Measurements from ENCODE around the gene YY1AP1.
"Not testable (repeated sequence)": the region's sequence is repeated elsewhere in the genome, so short reads cannot be mapped to it uniquely, and the experiment has no call there.

DNA sequence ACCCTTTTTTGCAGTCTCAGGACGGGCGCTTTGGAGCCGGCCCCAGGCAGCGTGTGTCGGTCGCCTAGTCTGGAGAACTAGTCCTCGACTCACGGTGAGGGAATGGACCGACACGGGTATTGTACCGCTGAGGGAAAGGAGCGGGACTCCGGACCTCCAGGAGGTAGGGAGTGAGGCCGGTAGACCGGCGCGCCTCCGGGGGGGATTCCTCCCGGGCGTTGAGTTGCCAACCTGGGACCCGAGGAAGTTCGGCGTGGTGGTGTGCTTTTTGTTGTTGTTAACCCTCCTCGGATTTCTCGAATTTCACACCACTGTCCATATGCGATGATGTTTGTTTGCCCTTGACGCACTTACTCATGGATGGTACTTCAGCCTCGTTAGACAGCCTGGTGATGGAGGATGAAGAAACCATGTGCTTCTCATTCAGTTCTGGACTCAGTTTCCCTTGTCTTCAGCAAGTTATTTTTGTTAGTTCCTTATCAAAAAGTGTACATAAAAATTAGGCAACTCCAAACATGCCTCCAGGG lies 570 bp upstream of the YY1AP1 start, which contains the start of gene DAP3:
- TF ChIP-seq, protein P1, sequence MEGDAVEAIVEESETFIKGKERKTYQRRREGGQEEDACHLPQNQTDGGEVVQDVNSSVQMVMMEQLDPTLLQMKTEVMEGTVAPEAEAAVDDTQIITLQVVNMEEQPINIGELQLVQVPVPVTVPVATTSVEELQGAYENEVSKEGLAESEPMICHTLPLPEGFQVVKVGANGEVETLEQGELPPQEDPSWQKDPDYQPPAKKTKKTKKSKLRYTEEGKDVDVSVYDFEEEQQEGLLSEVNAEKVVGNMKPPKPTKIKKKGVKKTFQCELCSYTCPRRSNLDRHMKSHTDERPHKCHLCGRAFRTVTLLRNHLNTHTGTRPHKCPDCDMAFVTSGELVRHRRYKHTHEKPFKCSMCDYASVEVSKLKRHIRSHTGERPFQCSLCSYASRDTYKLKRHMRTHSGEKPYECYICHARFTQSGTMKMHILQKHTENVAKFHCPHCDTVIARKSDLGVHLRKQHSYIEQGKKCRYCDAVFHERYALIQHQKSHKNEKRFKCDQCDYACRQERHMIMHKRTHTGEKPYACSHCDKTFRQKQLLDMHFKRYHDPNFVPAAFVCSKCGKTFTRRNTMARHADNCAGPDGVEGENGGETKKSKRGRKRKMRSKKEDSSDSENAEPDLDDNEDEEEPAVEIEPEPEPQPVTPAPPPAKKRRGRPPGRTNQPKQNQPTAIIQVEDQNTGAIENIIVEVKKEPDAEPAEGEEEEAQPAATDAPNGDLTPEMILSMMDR (IDR thresholded peaks at IDR 0.05) = not testable (repeated sequence)
- TF ChIP-seq POLR2A (IDR thresholded peaks at IDR 0.05) = not testable (repeated sequence)
